UCSD-AML1 (cell line): ENCODE results near the gene NOTCH3.

Source experiments
- DNase-seq: peaks from one replicate; lab custom pipeline; 2025; ENCODE audit not compliant: unreplicated experiment; lab: John Stamatoyannopoulos, UW

Gene NOTCH3

GRCh38 chr19:15197275-15197941, 3.4 kb downstream of the NOTCH3 start:
- DNase-seq: no peak

GRCh38 chr19:15196360-15197005, 4.3 kb downstream of the NOTCH3 start:
- no peak for DNase-seq

GRCh38 chr19:15195371-15196334, 5.1 kb downstream of the NOTCH3 start:
- no peak for DNase-seq

- peak; percentile 33 for DNase-seq
These were observed 5.9 kb downstream of the NOTCH3 start for GRCh38 chr19:15194938-15195337.

GRCh38 chr19:15191982-15192381, 8.8 kb downstream of the NOTCH3 start:
- no peak for DNase-seq

GRCh38 chr19:15191514-15191913, 9.3 kb downstream of the NOTCH3 start:
- no peak for DNase-seq

GRCh38 chr19:15188851-15189250, 11.9 kb downstream of the NOTCH3 start:
- DNase-seq: no peak

GRCh38 chr19:15187026-15188007, 13.5 kb downstream of the NOTCH3 start:
- no peak for DNase-seq

GRCh38 chr19:15185188-15185587, 15.6 kb downstream of the NOTCH3 start:
- DNase-seq: no peak

GRCh38 chr19:15184776-15185175, 16.0 kb downstream of the NOTCH3 start:
- no peak for DNase-seq

GRCh38 chr19:15181394-15181793, 19.4 kb downstream of the NOTCH3 start:
- no peak for DNase-seq

- DNase-seq: no peak
These were observed 20.1 kb downstream of the NOTCH3 start for GRCh38 chr19:15180451-15181390.

- no peak for DNase-seq
These were observed 22.0 kb downstream of the NOTCH3 start for GRCh38 chr19:15178629-15179308.

- peak; percentile 82 for DNase-seq
These were observed 23.3 kb downstream of the NOTCH3 start for GRCh38 chr19:15177269-15178116.

GRCh38 chr19:15175609-15176008, 25.2 kb downstream of the NOTCH3 start:
- no peak for DNase-seq

- peak; percentile 39 for DNase-seq
These were observed 26.9 kb downstream of the NOTCH3 start for GRCh38 chr19:15173746-15174404.

GRCh38 chr19:15170345-15170744, 30.4 kb downstream of the NOTCH3 start:
- no peak for DNase-seq
